ENCODE results near the gene MAP2K2.

The MAP2K2 gene

DNA sequence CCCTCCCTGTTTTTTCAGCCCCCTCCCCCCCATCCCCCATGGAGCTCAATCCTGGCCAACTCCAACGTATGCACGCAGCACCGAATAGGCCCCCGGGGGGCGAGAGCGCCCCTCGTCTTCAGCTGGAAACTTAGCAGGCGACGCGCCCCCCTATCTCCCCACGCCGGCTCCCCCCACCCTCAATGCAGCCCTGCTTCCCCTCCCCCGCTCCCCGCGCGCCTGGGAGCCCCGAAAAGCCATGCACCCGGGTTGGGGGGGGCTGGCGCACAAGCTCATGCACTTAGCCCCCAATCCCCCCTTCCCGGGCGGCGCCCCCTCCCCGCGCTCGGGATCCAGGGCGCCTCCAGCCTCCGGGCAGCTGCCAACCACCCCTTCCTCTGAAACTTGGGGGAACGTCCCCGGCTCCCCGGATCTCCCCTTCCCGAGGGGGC, 57.7 kb downstream of the MAP2K2 start:
- H3K36me3 ChIP-seq (ENCODE audit: control insufficient read depth, insufficient read depth, low read length), result no peaks in the 10 kb centered on the region
- peaks cover 38% of the 10 kb centered on the region for H3K4me1 ChIP-seq (ENCODE audit: control insufficient read depth, insufficient read depth, low read length)
- H3K4me3 ChIP-seq (ENCODE audit: low read length), result no peak overlapping the region
- H3K27me3 ChIP-seq (ENCODE audit: control insufficient read depth, insufficient read depth, low read length), result no peaks in the 10 kb centered on the region
- H3K9me3 ChIP-seq (ENCODE audit: control insufficient read depth, low read length), result no peaks in the 10 kb centered on the region
- peak overlapping the region; percentile 81 for H3K9ac ChIP-seq (ENCODE audit: low read length)

DNA sequence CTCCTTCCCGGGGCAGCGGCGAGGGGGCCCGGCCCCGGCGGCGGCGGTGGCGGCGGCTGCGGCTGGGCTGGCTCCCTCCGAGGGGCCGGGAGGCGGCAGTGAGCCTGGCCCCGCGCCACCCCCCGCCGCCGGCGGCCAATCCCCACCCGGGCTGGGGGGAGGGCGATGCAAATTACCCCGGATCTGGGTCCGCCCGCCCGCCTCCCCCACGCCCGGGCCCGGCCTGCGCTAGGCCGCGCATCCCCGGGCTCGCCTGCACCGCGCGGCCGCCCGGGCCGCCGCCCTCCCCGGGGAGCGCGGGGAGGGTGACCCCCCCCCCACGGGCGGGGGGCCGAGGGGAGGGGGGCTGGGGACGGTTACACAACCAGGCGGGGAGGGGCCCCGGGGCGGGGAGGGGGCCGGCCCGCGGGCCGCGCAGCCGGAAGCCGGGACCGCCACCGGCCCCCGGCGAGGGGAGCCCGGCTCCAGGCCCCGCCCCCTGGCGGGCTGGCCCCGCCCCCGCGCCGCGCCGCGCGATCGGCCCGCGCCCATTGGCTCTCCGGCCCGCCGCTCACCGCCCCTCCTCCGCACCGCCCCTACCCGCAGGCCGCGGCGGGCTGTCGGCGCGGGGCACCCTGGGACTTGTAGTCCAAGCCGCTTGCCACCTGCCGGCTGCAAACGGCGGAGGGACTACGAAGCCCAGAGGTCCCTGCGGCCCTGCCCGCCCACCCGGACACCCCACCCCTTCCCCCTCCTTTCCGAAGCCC, 58.3 kb downstream of the MAP2K2 start:
- no peak overlapping the region for H3K4me3 ChIP-seq (ENCODE audit: low read length)
- no peaks in the 10 kb centered on the region for H3K27me3 ChIP-seq (ENCODE audit: control insufficient read depth, insufficient read depth, low read length)
- no peaks in the 10 kb centered on the region for H3K9me3 ChIP-seq (ENCODE audit: control insufficient read depth, low read length)
- no peaks in the 10 kb centered on the region for H3K36me3 ChIP-seq (ENCODE audit: control insufficient read depth, insufficient read depth, low read length)
- H3K4me1 ChIP-seq (ENCODE audit: control insufficient read depth, insufficient read depth, low read length), result peaks cover 43% of the 10 kb centered on the region
- no peak overlapping the region for H3K9ac ChIP-seq (ENCODE audit: low read length)

DNA sequence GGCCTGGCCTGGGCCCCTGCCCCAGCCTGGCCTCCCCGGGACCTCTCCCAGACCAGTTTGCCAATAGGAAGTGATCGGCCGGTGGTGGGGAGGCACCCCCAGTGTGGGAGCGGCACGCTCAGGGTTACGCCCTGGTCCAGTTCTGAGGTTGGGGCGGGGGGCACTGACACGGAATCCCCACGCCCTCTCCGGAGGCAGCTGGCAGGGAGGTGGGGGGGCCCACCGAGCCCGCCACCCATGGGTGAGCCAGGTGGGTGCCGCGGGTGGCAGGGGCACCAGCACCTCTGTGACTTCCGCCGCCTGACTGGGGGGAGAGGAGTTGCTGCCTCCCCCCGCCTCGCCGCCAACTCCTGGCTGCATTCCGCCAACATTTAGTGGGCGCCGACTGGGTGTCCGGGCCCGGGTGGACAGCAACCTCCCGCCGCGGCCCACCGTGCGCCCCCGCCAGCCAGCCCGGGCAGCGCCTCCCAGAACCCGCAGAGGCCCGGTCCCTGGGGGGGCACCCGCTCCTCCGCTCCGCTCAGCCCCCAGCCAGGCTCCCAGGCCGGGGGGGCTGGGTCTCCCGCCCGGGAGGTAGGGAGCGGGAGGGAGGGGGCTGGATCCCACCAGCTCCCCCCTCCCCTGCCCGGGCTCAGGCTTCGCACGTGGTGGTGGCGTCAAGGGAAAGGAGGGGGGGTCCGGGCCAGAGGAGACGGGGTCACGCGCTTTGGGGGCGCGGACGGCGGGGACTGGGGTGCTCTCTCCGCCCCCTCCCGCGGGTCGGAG, 59.2 kb downstream of the MAP2K2 start:
- Histone ChIP-seq H3K9me3 (ENCODE audit: control insufficient read depth, low read length) (no peaks in the 10 kb centered on the region), H3K27me3 (ENCODE audit: control insufficient read depth, insufficient read depth, low read length) (no peaks in the 10 kb centered on the region), H3K4me1 (ENCODE audit: control insufficient read depth, insufficient read depth, low read length) (peaks cover 53% of the 10 kb centered on the region), H3K36me3 (ENCODE audit: control insufficient read depth, insufficient read depth, low read length) (no peaks in the 10 kb centered on the region), H3K9ac (ENCODE audit: low read length) (peak overlapping the region; percentile 86), H3K4me3 (ENCODE audit: low read length) (peak overlapping the region; percentile 49)

DNA sequence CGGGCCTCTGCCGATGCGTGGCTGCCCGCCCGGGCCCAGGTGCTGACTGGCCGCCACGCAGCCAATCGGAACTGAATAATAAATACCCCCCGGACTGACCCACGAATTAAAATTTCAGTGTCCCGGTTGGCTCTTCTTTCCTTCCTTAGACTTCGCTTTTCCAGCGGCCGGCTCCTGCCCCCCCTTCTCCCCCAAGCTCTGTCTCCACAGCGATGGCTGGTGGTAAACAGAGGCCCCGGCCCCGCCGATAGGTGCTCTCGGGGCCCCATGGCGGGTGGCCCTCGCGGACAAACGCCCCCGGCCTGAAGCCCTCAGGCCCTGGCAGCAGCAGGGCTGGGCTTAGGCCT, 59.8 kb downstream of the MAP2K2 start:
- Histone ChIP-seq H3K27me3 (ENCODE audit: control insufficient read depth, insufficient read depth, low read length) (no peaks in the 10 kb centered on the region), H3K36me3 (ENCODE audit: control insufficient read depth, insufficient read depth, low read length) (no peaks in the 10 kb centered on the region), H3K9me3 (ENCODE audit: control insufficient read depth, low read length) (no peaks in the 10 kb centered on the region), H3K9ac (ENCODE audit: low read length) (peak overlapping the region; percentile 86), H3K4me3 (ENCODE audit: low read length) (peak overlapping the region; percentile 49), H3K4me1 (ENCODE audit: control insufficient read depth, insufficient read depth, low read length) (peaks cover 58% of the 10 kb centered on the region)

DNA sequence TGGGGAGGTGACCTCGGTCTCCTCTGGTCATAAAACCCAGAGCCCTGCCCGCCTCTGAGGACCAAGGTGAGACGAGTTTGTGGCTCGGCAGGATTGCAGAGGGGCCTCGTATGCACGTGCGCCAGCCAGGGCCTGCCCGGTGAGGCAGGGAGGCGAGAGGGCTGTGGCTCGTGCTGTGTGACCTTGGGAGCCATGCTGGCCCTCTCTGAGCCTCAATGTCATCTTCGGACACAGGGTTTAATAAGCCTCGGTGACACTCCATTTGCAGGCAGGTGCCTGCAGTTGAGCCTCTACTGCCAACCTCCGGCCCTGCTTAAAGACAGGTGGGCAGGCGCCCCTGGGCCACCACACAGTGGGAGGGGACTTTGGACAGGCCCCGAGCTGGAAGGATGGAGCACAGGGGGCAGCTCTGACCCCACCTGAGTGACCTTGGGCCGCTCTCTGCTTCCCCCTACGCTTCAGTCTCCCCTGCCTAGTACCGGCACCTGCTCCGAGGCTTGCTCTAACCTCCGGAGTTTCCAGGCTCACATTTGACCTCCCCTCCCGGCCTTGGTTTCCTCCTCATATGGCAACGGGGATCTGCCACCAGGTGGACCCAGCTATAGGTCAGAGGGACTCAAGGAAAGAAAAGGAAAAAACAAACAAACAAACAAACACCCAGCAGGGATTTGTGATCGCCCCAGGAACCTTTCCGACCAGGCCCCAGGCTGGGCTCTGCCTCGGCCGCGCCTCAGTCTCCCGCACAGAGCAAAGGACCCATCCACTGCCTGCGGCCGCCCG, 60.4 kb downstream of the MAP2K2 start:
- Histone ChIP-seq H3K4me3 (ENCODE audit: low read length) (peak overlapping the region; percentile 49), H3K9me3 (ENCODE audit: control insufficient read depth, low read length) (no peaks in the 10 kb centered on the region), H3K9ac (ENCODE audit: low read length) (peak overlapping the region; percentile 86), H3K36me3 (ENCODE audit: control insufficient read depth, insufficient read depth, low read length) (no peaks in the 10 kb centered on the region), H3K27me3 (ENCODE audit: control insufficient read depth, insufficient read depth, low read length) (no peaks in the 10 kb centered on the region), H3K4me1 (ENCODE audit: control insufficient read depth, insufficient read depth, low read length) (peaks cover 61% of the 10 kb centered on the region)

DNA sequence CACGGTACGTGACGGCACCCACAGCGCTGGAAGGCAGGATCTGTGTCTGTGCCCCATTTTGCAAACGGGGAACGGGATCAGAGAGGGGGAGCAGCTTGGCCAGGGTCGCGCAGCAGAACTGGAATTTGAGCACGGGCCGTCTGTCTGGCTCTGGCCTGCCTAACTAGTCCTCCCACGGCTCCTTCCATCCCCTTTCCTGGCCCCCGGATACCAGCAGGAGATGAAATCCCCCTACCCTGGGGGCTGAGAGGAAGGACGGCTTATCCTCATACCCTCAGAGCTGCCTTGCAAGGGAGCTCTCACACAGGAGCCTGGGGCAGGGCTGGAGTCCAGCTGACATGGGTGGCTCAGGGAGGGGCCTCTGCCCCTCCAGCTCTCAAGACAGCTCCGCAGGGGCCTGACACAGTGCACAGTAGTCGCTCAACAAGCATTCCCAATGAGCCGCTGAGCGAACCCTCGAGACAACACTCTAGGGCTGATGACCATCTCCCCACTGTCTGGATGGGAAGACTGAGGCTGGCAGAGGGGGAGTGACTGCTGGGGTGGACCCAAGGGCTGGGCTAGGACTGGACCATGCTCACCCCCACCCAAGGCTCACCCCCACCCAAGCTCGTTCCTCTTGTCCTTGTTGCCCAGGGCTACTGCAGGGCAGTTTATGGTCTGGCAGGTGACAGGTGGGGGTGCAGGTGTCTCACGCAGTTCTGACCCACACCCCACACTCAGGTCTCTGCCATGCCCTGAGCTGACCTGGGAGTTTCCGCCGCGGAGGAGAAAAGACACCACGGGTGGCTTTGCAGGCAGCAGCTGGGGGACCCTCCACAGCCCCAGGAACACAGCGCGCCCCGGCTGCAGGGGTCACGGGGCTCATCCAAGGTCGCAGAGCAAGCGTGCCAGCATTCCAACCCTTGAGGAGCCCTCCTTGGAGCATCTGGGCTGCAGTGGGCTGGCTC, 61.2 kb downstream of the MAP2K2 start:
- H3K9ac ChIP-seq (ENCODE audit: low read length), result peak overlapping the region; percentile 90
- no peaks in the 10 kb centered on the region for H3K36me3 ChIP-seq (ENCODE audit: control insufficient read depth, insufficient read depth, low read length)
- H3K4me1 ChIP-seq (ENCODE audit: control insufficient read depth, insufficient read depth, low read length), result peaks cover 63% of the 10 kb centered on the region
- peak overlapping the region; percentile 26 for H3K4me3 ChIP-seq (ENCODE audit: low read length)
- H3K27me3 ChIP-seq (ENCODE audit: control insufficient read depth, insufficient read depth, low read length), result no peaks in the 10 kb centered on the region
- no peaks in the 10 kb centered on the region for H3K9me3 ChIP-seq (ENCODE audit: control insufficient read depth, low read length)

DNA sequence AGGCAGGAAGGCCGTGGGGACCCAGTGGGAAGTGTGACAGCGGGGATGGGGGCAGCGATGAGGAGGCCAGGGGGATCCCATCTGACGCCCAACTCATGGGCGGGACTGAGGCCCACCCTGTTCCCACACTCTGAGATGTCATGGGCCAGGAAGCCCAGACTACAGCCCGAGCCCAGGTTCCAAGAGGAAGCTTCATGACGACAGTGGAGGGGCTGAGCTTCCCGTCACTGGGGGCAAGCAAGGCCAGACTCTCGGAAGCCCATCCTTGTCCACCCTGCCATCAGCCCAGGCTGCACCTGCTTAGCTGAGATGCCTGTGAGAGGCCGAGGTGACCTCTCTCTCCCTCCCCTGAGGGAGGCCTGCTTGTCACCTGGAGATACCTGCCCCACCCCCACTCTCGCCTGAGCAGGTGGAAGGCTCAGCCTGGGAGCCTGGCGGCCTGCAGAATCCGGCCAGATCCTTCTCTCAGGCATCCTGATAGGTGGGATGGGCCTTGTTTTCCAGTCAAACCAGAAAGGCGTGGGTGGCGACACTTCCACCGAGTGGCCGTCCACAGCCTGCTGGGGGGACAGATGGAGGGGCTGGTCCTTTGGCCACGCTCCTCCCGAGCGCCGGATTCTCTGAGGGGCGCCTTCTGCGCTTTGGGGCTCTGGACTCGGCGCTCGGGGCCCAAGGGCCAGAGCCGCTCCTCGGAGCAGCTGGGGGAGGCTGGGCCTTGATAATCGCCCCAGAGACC, 62.1 kb downstream of the MAP2K2 start:
- Histone ChIP-seq H3K9ac (ENCODE audit: low read length) (peak overlapping the region; percentile 90), H3K36me3 (ENCODE audit: control insufficient read depth, insufficient read depth, low read length) (no peaks in the 10 kb centered on the region), H3K4me1 (ENCODE audit: control insufficient read depth, insufficient read depth, low read length) (peaks cover 65% of the 10 kb centered on the region), H3K27me3 (ENCODE audit: control insufficient read depth, insufficient read depth, low read length) (no peaks in the 10 kb centered on the region), H3K4me3 (ENCODE audit: low read length) (peak overlapping the region; percentile 27), H3K9me3 (ENCODE audit: control insufficient read depth, low read length) (no peaks in the 10 kb centered on the region)

DNA sequence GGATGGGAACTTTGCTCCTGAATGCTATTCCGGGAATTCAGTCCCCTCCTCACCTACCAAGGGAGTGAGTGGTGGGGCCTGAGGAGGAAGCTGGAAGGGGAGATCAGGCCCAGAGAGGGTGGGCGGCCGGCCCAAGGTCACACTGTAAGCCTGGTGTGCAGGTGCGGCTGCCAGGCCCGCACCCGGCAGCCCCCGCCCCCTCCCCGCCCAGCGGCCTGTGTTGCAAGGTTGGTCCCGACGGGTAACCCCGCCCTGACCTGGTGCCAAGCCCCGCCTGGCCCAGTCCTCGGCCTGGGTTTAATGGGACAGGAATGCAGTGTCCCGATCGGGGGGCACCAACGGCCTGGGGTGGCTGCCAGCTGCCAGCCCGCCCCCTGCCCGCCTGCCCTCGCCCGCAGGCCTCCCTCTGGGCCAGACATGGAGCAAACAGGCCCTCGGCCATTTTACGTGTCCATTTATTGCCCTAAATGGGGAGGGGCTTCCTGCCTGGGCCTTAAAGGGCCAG, 62.7 kb downstream of the MAP2K2 start:
- peak overlapping the region; percentile 90 for H3K9ac ChIP-seq (ENCODE audit: low read length)
- no peaks in the 10 kb centered on the region for H3K27me3 ChIP-seq (ENCODE audit: control insufficient read depth, insufficient read depth, low read length)
- no peaks in the 10 kb centered on the region for H3K9me3 ChIP-seq (ENCODE audit: control insufficient read depth, low read length)
- peak overlapping the region; percentile 27 for H3K4me3 ChIP-seq (ENCODE audit: low read length)
- H3K36me3 ChIP-seq (ENCODE audit: control insufficient read depth, insufficient read depth, low read length), result no peaks in the 10 kb centered on the region
- H3K4me1 ChIP-seq (ENCODE audit: control insufficient read depth, insufficient read depth, low read length), result peaks cover 65% of the 10 kb centered on the region

DNA sequence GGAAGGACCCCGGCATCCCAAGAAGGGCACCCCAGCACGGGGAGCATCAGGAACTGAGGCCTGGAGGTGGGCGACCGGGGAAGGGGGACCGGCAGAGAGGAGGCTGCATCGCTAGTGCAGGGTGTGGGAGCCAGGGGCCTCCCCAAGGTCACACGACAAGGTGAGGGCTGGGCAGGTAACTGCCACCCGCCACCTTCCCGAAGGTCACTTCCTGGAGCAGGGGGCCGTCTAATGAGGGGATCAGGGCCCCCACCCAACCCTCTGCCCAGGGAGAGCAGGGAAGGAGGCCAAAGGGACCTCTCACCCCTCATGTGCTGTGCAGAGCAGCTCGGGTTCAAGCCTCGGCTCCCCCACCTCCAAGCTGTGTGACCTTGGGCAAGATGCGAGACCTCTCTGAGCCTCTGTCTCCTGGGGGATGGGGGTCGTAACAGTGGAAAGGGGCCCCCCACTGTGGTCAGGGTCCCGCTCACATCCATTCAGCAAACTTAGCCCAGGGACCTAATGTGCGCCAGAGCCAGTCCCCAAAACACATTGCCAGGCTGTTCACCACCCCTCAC, 63.2 kb downstream of the MAP2K2 start:
- H3K4me1 ChIP-seq (ENCODE audit: control insufficient read depth, insufficient read depth, low read length), result peaks cover 69% of the 10 kb centered on the region
- H3K9ac ChIP-seq (ENCODE audit: low read length), result peak overlapping the region; percentile 90
- no peaks in the 10 kb centered on the region for H3K27me3 ChIP-seq (ENCODE audit: control insufficient read depth, insufficient read depth, low read length)
- H3K9me3 ChIP-seq (ENCODE audit: control insufficient read depth, low read length), result no peaks in the 10 kb centered on the region
- H3K4me3 ChIP-seq (ENCODE audit: low read length), result peak overlapping the region; percentile 27
- H3K36me3 ChIP-seq (ENCODE audit: control insufficient read depth, insufficient read depth, low read length), result no peaks in the 10 kb centered on the region

DNA sequence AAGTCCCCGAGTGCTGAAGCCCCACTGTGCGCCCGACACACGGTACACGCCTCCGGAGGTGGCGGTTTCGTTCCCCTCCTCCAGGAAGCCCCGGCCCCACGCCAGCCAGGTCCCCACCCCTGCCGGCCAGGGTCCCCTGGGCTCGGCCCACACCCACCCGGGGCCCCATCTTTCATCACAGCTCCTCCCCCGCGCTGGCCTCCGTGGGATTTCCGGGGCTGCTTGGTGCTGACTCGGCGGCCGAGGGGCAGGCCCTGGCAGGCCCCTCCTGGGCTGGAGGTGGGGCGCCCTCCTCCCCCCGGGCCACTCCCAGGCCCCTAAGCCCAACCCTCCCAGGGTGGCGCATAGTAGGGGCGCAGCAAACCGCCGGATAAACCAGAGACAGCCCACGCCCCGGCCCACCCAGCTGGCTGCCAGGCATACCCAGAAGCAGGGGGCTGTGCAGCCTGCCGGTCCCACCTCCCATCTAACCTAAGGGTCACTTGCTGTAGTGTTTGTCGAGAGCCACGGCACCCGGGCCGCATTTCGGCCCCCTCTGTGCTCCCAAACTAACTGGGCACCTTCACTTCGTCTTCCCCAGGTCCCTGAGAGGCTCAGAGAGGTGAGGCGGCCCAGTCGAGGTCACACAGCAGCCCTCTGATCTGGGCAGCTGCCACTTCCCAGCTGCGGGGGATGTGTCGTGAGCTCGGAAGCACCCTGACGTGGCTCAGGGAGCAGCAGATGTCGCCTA, 63.9 kb downstream of the MAP2K2 start:
- peaks cover 69% of the 10 kb centered on the region for H3K4me1 ChIP-seq (ENCODE audit: control insufficient read depth, insufficient read depth, low read length)
- peak overlapping the region; percentile 27 for H3K4me3 ChIP-seq (ENCODE audit: low read length)
- H3K36me3 ChIP-seq (ENCODE audit: control insufficient read depth, insufficient read depth, low read length), result no peaks in the 10 kb centered on the region
- peak overlapping the region; percentile 90 for H3K9ac ChIP-seq (ENCODE audit: low read length)
- H3K9me3 ChIP-seq (ENCODE audit: control insufficient read depth, low read length), result no peaks in the 10 kb centered on the region
- H3K27me3 ChIP-seq (ENCODE audit: control insufficient read depth, insufficient read depth, low read length), result no peaks in the 10 kb centered on the region
